Activated CD4-positive, alpha-beta T cell treated with anti-CD3 and anti-CD28 coated beads, Interleukin-2, amount 10 ng/mL, durations not matched to agents 7 days and 5 days (primary cell): ENCODE measurements around the gene MAMDC4. TPM values are rescaled to one million over a fixed set of nuclear protein-coding genes. Genes with fewer than 3 reads are reported as not detected.

Experiments
- CTCF ChIA-PET: fragments of 350-600 bp; sonication (Branson Sonifier 250); formaldehyde crosslinking; loops from one replicate; lab custom pipeline; 2021; ENCODE audit warnings: antibody characterized with exemption; lab: Charles Lee
- POLR2A ChIA-PET: fragments of 350-600 bp; sonication (Branson Sonifier 250); formaldehyde crosslinking; loops from one replicate; lab custom pipeline; 2021; ENCODE audit warnings: antibody characterized with exemption; lab: Charles Lee
- DNase-seq: peaks from one replicate; pipeline ENCODE4 v3.0.0-alpha.2; 2020
- H3K27ac Mint-ChIP-seq: one replicate; pipeline ENCODE4 v1.8.0; 2021; ENCODE audit warnings: mild to moderate bottlenecking, moderate library complexity, mixed read lengths
- H3K27me3 Mint-ChIP-seq: one replicate; pipeline ENCODE4 v1.8.0; 2021; ENCODE audit warnings: mixed read lengths
- H3K36me3 Mint-ChIP-seq: one replicate; pipeline ENCODE4 v1.8.0; 2021; ENCODE audit warnings: low read depth, mixed read lengths
- H3K4me1 Mint-ChIP-seq: one replicate; pipeline ENCODE4 v1.8.0; 2021; ENCODE audit warnings: mixed read lengths
- H3K4me3 Mint-ChIP-seq: one replicate; pipeline ENCODE4 v1.8.0; 2021; ENCODE audit warnings: mild to moderate bottlenecking, moderate library complexity, mixed read lengths
- H3K9me3 Mint-ChIP-seq: one replicate; pipeline ENCODE4 v1.8.0; 2021; ENCODE audit warnings: mixed read lengths
- total RNA-seq, 2 experiments: library from RNA; stranded (reverse); gene quantifications; one replicate each; pipeline ENCODE4 v1.2.3, GENCODE V29; 2021

Gene MAMDC4
- total RNA-seq, 2 experiments from 2014 or later, result 12.4 to 14.4 TPM

GRCh38 chr9:136886610-136887597 is 34.8 kb downstream of the MAMDC4 start:
- peak; percentile 46 for DNase-seq
- Mint-ChIP-seq H3K4me1 (peaks cover 43% of the 10 kb centered on the region), H3K9me3 (no peaks in the 10 kb centered on the region), H3K27me3 (no peaks in the 10 kb centered on the region), H3K36me3 (peaks cover 18% of the 10 kb centered on the region), H3K27ac (peak overlapping the region; percentile 84), H3K4me3 (peak overlapping the region; percentile 86)
- CTCF ChIA-PET, result interaction anchor here (1.0 to 2.3 kb wide), 8 partner anchors 11 to 148 kb away, joined by 3 to 15 read pairs (median 4); partner anchors contain the start of gene AJM1
- POLR2A ChIA-PET, result interaction anchor here (0.8 kb wide), 1 partner anchor 171 kb away, joined by 3 read pairs; no protein-coding TSS in a partner anchor

- Mint-ChIP-seq H3K4me3 (no peak overlapping the region), H3K9me3 (no peaks in the 10 kb centered on the region), H3K27me3 (no peaks in the 10 kb centered on the region), H3K4me1 (peaks cover 28% of the 10 kb centered on the region), H3K36me3 (peaks cover 20% of the 10 kb centered on the region), H3K27ac (peak overlapping the region; percentile 25)
- ChIA-PET CTCF (interaction anchor here (0.6 to 1.7 kb wide), 2 partner anchors 56 to 147 kb away, joined by 3 read pairs; no protein-coding TSS in a partner anchor), POLR2A (no interaction called here)
- no peak for DNase-seq
Measured at GRCh38 chr9:136888454-136888853, 36.3 kb downstream of the MAMDC4 start.

- CTCF ChIA-PET, result interaction anchor here (1.5 kb wide), 1 partner anchor 9 kb away, joined by 5 read pairs; no protein-coding TSS in a partner anchor
- Mint-ChIP-seq H3K4me3 (no peak overlapping the region), H3K27me3 (no peaks in the 10 kb centered on the region), H3K9me3 (no peaks in the 10 kb centered on the region), H3K27ac (peak overlapping the region; percentile 9), H3K4me1 (peaks cover 24% of the 10 kb centered on the region), H3K36me3 (peaks cover 29% of the 10 kb centered on the region)
- no peak for DNase-seq
- POLR2A ChIA-PET, result no interaction called here
Measured at GRCh38 chr9:136889858-136890257, 37.7 kb downstream of the MAMDC4 start.

GRCh38 chr9:136890661-136891060 is 38.5 kb downstream of the MAMDC4 start:
- Mint-ChIP-seq H3K27ac (no peak overlapping the region), H3K36me3 (peaks cover 29% of the 10 kb centered on the region), H3K27me3 (no peaks in the 10 kb centered on the region), H3K9me3 (no peaks in the 10 kb centered on the region), H3K4me1 (peaks cover 19% of the 10 kb centered on the region), H3K4me3 (no peak overlapping the region)
- DNase-seq, result no peak
- ChIA-PET POLR2A (no interaction called here), CTCF (interaction anchor here (1.5 kb wide), 1 partner anchor 8 kb away, joined by 5 read pairs; no protein-coding TSS in a partner anchor)

GRCh38 chr9:136896027-136896426 is 43.9 kb downstream of the MAMDC4 start:
- no peaks in the 10 kb centered on the region for H3K9me3 Mint-ChIP-seq
- peak overlapping the region; percentile 71 for H3K27ac Mint-ChIP-seq
- no peaks in the 10 kb centered on the region for H3K27me3 Mint-ChIP-seq
- peaks cover 34% of the 10 kb centered on the region for H3K36me3 Mint-ChIP-seq
- no peak overlapping the region for H3K4me3 Mint-ChIP-seq
- DNase-seq, result no peak
- H3K4me1 Mint-ChIP-seq, result peaks cover 22% of the 10 kb centered on the region
- CTCF ChIA-PET, result interaction anchor here (1.3 to 4.3 kb wide), 2 partner anchors 9 to 12 kb away, joined by 6 to 15 read pairs; partner anchors contain the start of gene TRAF2
- POLR2A ChIA-PET, result no interaction called here

GRCh38 chr9:136898483-136899100 is 46.4 kb downstream of the MAMDC4 start:
- no peaks in the 10 kb centered on the region for H3K27me3 Mint-ChIP-seq
- no peaks in the 10 kb centered on the region for H3K9me3 Mint-ChIP-seq
- ChIA-PET CTCF (interaction anchor here (1.3 to 4.3 kb wide), 4 partner anchors 9 to 136 kb away, joined by 3 to 15 read pairs (median 4); partner anchors contain the start of genes FBXW5 and TRAF2), POLR2A (interaction anchor here (0.6 kb wide), 1 partner anchor 20 kb away, joined by 3 read pairs; no protein-coding TSS in a partner anchor)
- H3K27ac Mint-ChIP-seq, result no peak overlapping the region
- H3K4me1 Mint-ChIP-seq, result peaks cover 46% of the 10 kb centered on the region
- DNase-seq, result no peak
- peaks cover 45% of the 10 kb centered on the region for H3K36me3 Mint-ChIP-seq
- no peak overlapping the region for H3K4me3 Mint-ChIP-seq

- POLR2A ChIA-PET, result interaction anchor here (0.6 kb wide), 1 partner anchor 20 kb away, joined by 3 read pairs; no protein-coding TSS in a partner anchor
- Mint-ChIP-seq H3K4me1 (peaks cover 45% of the 10 kb centered on the region), H3K9me3 (no peaks in the 10 kb centered on the region), H3K36me3 (peaks cover 44% of the 10 kb centered on the region), H3K27ac (peak overlapping the region; percentile 19), H3K4me3 (no peak overlapping the region), H3K27me3 (no peaks in the 10 kb centered on the region)
- CTCF ChIA-PET, result interaction anchor here (1.3 to 4.3 kb wide), 4 partner anchors 9 to 135 kb away, joined by 3 to 15 read pairs (median 4); partner anchors contain the start of genes FBXW5 and TRAF2
- no peak for DNase-seq
Measured at GRCh38 chr9:136899196-136899595, 47.0 kb downstream of the MAMDC4 start.

- POLR2A ChIA-PET, result no interaction called here
- peak overlapping the region; percentile 83 for H3K27ac Mint-ChIP-seq
- H3K4me3 Mint-ChIP-seq, result no peak overlapping the region
- no peaks in the 10 kb centered on the region for H3K9me3 Mint-ChIP-seq
- CTCF ChIA-PET, result interaction anchor here (0.5 kb wide), 1 partner anchor 76 kb away, joined by 3 read pairs; no protein-coding TSS in a partner anchor
- H3K27me3 Mint-ChIP-seq, result no peaks in the 10 kb centered on the region
- DNase-seq, result no peak
- peaks cover 48% of the 10 kb centered on the region for H3K36me3 Mint-ChIP-seq
- H3K4me1 Mint-ChIP-seq, result peaks cover 43% of the 10 kb centered on the region
Measured at GRCh38 chr9:136900556-136900955, 48.4 kb downstream of the MAMDC4 start.

GRCh38 chr9:136900988-136901515 is 48.9 kb downstream of the MAMDC4 start:
- ChIA-PET CTCF (interaction anchor here (0.5 to 2.3 kb wide), 6 partner anchors 14 to 128 kb away, joined by 3 to 12 read pairs (median 5); partner anchors contain the start of genes AJM1 and TRAF2), POLR2A (no interaction called here)
- peaks cover 52% of the 10 kb centered on the region for H3K36me3 Mint-ChIP-seq
- H3K27ac Mint-ChIP-seq, result peak overlapping the region; percentile 95
- H3K27me3 Mint-ChIP-seq, result no peaks in the 10 kb centered on the region
- no peak for DNase-seq
- H3K9me3 Mint-ChIP-seq, result no peaks in the 10 kb centered on the region
- no peak overlapping the region for H3K4me3 Mint-ChIP-seq
- peaks cover 43% of the 10 kb centered on the region for H3K4me1 Mint-ChIP-seq

GRCh38 chr9:136901516-136902258 is 49.5 kb downstream of the MAMDC4 start:
- peak; percentile 79 for DNase-seq
- Mint-ChIP-seq H3K36me3 (peaks cover 55% of the 10 kb centered on the region), H3K27ac (peak overlapping the region; percentile 95), H3K4me1 (peaks cover 43% of the 10 kb centered on the region), H3K27me3 (no peaks in the 10 kb centered on the region), H3K9me3 (no peaks in the 10 kb centered on the region), H3K4me3 (peak overlapping the region; percentile 63)
- CTCF ChIA-PET, result interaction anchor here (0.7 to 2.3 kb wide), 11 partner anchors 15 to 362 kb away, joined by 3 to 12 read pairs (median 3); partner anchors contain the start of genes AJM1 and TRAF2
- POLR2A ChIA-PET, result no interaction called here

GRCh38 chr9:136902259-136902821 is 50.2 kb downstream of the MAMDC4 start:
- Mint-ChIP-seq H3K27me3 (no peaks in the 10 kb centered on the region), H3K36me3 (peaks cover 59% of the 10 kb centered on the region), H3K4me3 (peak overlapping the region; percentile 63), H3K27ac (peak overlapping the region; percentile 95), H3K9me3 (no peaks in the 10 kb centered on the region), H3K4me1 (peaks cover 39% of the 10 kb centered on the region)
- ChIA-PET POLR2A (no interaction called here), CTCF (interaction anchor here (0.7 to 2.3 kb wide), 10 partner anchors 16 to 362 kb away, joined by 3 to 12 read pairs (median 3); partner anchors contain the start of genes AJM1 and TRAF2)
- DNase-seq, result peak; percentile 74
